ENCODE results near the gene GGA1. TPM values are rescaled to one million over a fixed set of nuclear protein-coding genes. Genes with fewer than 3 reads are reported as not detected.
"Not testable (repeated sequence)": the region's sequence is repeated elsewhere in the genome, so short reads cannot be mapped to it uniquely, and the experiment has no call there.

The GGA1 gene
- total RNA-seq, 1 donor from 2014 or later, result 32.0 TPM

GRCh38 chr22:37650463-37651136 is 42.0 kb downstream of the GGA1 start:
- no peak for DNase-seq

GRCh38 chr22:37654563-37655251 is 46.1 kb downstream of the GGA1 start:
- DNase-seq, result no peak

DNA sequence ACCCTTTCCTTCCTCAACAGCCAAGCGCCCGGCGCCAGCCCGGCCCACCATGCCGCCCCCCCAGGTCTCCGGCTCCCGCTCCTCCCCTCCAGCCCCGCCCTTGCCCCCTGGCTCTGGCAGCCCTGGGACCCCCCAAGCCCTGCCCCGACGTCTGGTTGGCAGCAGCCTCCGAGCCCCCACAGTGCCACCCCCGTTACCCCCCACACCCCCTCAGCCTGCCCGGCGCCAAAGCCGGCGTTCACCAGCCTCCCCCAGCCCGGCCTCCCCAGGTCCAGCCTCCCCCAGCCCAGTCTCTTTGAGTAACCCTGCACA is 46.6 kb downstream of the GGA1 start:
- no peak for DNase-seq

DNA sequence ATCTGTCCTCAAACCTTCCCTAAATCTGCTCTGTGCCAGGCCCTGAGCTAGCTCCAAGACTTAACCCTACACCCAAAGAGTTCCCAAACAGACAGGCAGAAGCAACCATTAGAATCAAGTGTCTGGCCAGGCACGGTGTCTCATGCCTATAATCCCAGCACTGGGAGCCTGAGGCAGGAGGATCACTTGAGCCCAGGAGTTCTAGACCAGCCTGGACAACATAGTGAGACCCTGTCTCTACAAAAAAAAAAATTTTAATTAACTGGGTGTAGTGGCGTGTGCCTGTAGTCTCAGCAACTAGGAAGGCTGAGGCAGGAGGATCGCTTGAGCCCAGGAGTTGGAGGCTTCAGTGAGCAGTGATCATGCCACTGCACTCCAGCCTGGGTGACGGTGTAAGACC is 47.9 kb downstream of the GGA1 start:
- DNase-seq, result not testable (repeated sequence)

- DNase-seq, result no peak
Measured at GRCh38 chr22:37657590-37658132, 49.0 kb downstream of the GGA1 start.

- peak; percentile 99 for DNase-seq
Measured at GRCh38 chr22:37658133-37659065, 49.8 kb downstream of the GGA1 start, which contains the start of gene PDXP. PDXP (plus strand) TSS chr22:37658723; CDS start chr22:37658783, 60 bp downstream.

DNA sequence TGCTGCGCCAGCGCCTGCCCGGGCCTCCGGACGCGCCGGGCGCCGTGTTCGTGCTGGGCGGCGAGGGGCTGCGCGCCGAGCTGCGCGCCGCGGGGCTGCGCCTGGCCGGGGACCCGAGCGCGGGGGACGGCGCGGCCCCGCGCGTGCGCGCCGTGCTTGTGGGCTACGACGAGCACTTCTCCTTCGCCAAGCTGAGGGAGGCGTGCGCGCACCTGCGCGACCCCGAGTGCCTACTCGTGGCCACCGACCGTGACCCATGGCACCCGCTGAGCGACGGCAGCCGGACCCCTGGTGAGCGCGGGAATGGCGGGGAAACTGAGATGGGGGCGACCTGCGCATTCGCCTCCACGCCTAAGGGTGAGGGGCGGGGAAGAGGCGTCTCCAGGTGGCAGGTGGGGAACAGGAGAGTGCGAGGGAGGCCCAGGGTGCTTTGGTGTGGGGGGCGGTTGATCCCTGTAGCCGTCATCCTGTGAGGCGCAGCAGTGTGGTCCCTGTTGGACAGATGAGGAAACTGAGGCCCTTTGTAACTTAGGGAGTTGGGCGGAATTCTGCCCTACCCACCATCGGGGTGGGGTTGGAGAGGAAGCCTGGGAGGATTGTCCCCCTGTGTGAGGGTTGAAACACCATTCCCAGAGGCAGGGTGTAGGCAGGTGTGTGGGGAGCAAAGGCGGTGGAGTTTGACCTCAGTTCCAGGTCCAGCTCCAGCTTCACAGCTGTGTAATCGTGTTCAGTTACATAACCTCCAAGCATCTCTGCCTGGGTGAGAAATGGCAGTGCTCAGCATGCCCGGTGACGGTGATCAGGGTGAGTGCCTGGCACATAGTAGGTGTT is 50.6 kb downstream of the GGA1 start:
- no peak for DNase-seq

DNA sequence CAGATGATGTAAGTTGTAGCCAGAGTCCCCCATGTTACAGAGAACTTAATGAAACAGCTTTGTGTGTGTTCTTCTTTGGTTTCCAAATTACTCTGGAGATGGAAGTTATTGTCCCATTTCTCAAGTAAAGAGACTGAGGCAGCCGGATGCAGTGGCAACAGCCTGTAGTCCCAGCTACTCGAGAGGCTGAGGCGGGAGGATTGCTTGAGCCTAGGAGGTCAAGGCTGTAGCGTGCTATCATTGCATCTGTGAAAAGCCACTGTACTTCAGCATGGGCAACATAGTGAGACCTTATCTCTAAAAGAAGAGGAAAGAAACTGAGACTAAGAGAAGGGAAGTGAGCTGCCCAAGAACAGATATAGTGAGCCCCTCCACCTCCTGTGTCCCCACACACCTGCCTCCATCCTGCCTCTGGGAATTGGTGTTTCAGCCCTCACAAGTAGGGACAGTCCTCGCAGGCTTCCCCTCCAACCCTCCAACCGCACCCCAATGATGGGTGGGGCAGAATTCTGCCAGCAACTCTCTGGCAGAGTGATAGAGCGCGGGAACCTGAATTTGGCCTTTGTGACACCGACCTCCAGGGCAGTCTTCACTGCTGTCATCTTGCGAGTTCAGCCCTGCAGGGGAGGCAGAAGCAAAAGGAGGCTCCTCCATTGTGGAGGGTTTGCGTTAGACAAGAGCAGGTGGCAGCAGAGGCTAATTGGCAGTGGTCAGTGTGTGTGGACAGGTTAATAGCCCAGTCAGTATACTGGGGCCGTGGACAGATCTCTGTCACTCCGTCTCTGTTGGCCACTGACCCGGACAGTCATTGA is 51.5 kb downstream of the GGA1 start:
- no peak for DNase-seq

- no peak for DNase-seq
Measured at GRCh38 chr22:37660709-37661045, 52.0 kb downstream of the GGA1 start.

GRCh38 chr22:37661160-37661924 is 52.7 kb downstream of the GGA1 start:
- DNase-seq, result no peak

- no peak for DNase-seq
Measured at GRCh38 chr22:37662039-37662438, 53.4 kb downstream of the GGA1 start.

DNA sequence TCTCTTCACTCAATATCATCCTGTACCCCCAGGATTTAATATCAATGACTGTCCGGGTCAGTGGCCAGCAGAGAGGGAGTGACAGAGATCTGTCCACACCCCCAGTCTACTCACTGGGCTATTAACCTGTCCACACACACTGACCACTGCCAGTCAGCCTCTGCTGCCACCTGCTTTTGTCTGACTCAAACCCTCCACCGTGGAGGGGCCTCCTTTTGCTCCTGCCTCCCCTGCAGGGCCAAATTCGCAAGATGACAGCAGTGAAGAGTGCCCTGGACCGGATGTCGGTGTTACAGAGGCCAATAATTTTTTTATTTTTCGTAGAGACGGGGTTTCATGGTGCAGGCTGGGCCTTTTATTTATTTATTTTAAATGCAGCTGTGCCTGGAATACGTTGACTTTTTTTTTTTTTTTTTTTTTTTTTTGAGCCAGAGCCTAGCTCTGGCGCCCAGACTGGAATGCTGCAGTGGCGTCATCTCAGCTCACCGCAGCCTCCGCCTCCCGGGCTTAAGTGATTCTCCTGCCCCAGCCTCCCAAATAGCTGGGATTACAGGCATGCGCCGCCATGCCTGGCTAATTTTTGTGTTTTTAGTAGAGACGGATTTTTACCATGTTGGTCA is 55.0 kb downstream of the GGA1 start:
- no peak for DNase-seq

DNA sequence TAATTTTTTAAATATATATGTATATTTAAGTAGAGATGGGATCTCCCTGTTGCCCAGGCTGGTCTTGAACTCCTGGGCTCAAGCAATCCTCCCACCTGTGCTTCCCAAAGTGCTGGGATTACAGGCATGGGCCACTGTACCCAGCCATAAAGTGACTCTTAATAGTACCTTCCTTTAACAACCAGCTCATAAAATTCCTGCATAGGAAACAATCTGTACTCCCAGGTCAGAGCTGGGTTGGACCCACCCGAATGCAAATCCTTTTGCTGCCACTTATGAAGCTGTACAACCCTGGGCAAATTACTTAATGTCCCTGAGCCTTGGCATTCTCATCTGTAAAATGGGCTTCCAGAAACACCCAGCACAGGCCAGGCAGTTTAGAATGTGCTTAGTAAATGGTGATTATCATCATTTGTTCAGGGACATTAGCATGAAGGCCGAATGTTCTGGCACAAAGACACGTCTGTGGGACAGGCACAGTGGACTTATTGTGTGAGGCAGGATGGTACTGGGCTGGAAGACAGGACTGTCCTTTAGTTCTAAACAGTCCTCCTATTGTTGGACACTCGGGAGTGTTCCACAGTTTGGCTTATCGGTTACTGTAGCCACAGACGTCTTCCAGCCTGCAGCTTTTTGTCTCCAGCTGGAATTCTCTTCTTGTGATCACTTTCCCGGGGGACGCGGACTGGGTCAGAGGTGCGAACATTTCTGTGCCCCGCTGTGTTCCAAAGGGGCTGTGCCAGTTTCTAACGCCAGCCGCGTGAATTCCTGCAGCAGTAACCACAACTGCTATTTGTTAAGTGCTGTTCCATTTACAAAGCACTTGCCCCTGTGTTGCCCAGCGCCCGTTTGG is 55.8 kb downstream of the GGA1 start:
- DNase-seq, result peak; percentile 63

- no peak for DNase-seq
Measured at GRCh38 chr22:37665487-37665886, 56.9 kb downstream of the GGA1 start.

DNA sequence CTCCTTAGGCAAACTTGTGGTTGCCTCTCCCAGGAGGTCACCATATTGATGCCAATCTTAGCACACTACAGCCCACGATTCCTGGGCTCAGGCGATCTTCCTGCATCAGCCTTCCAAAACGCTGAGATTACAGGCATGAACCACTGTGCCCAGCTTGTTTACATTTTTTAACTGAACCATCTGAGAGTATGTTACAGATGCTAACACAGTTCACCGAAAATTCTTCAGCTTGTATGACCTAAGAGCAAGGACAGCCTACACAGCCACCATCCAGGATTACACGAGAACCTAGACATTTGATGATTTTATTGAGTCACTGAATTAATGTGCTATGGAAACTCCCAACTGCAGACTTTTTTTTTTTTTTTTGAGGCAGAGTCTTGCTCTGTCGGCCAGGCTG is 61.0 kb downstream of the GGA1 start:
- DNase-seq, result no peak

- DNase-seq, result no peak
Measured at GRCh38 chr22:37672206-37672919, 63.7 kb downstream of the GGA1 start.

DNA sequence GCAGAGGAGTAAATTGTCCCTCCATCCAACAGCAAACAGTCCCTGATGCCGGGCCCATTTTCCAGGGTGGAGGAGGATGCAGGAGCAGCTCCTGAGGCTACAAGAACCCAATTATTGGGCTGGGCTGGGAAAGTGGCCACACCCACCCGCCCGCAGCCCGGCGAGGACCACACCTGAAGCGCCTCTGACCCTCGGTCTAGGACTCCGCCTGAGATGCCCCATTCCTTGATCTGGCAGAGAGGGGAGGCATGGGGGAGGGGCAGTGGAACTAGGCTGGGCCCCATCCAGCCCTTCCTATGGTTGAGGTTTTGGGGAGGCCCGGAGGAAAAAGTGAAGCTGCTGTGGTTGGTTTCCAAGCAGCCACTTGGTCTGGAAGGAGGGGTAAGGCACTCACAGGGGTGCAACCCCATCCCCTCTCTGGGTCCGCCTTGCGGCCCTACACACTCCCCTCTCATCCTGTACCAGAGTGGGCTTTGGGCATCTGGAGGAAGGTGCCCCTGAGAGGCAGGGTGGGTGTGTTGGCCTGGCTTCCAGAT is 64.4 kb downstream of the GGA1 start:
- no peak for DNase-seq

GRCh38 chr22:37674248-37674647 is 65.6 kb downstream of the GGA1 start:
- no peak for DNase-seq
